Measurements from ENCODE around the gene CLCF1.

DNA sequence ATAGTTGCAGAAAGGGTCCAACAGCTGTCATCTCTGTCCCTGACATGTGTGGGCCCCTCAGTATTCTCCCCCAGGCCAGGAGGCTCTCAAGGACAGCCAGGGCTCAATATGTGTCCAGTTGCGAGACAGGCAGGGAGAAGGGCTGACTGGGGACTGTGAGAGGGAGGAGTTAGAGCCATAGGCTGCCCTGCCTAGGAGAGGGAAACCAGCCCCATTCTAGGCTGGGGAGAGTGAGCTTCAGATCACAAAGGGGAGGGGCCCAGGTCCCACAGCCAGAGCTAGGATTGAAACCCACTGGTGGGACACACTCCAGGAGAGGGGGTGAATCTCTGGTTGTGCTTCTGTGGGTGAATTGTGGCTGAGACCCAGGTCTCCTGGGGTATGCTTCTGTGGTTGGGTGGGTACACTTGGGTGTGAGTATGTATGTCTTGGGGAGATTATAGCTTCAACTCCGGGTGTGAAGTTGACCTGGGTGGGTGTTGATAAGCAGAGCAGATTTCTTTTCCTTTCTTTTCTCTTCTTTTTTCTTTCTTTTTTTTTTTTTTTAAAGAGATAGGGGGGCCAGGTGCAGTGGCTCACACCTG is 40.0 kb upstream of the CLCF1 start:
- TF ChIP-seq, protein P1, sequence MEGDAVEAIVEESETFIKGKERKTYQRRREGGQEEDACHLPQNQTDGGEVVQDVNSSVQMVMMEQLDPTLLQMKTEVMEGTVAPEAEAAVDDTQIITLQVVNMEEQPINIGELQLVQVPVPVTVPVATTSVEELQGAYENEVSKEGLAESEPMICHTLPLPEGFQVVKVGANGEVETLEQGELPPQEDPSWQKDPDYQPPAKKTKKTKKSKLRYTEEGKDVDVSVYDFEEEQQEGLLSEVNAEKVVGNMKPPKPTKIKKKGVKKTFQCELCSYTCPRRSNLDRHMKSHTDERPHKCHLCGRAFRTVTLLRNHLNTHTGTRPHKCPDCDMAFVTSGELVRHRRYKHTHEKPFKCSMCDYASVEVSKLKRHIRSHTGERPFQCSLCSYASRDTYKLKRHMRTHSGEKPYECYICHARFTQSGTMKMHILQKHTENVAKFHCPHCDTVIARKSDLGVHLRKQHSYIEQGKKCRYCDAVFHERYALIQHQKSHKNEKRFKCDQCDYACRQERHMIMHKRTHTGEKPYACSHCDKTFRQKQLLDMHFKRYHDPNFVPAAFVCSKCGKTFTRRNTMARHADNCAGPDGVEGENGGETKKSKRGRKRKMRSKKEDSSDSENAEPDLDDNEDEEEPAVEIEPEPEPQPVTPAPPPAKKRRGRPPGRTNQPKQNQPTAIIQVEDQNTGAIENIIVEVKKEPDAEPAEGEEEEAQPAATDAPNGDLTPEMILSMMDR (IDR thresholded peaks at IDR 0.05; ENCODE audit: low read length) = no peak
- TF ChIP-seq EZH2 (IDR thresholded peaks at IDR 0.05; ENCODE audit: borderline replicate concordance, low read length) = no peak

Data from OCI-LY1 (cell line).